CD4-positive, alpha-beta memory T cell (primary cell): ENCODE data around the gene GET4. TPM values are rescaled to one million over a fixed set of nuclear protein-coding genes. Genes with fewer than 3 reads are reported as not detected.

Source experiments
- CTCF ChIA-PET: fragments of 350-600 bp; sonication (Branson Sonifier 250); formaldehyde crosslinking; loops from one replicate; lab custom pipeline; 2021; ENCODE audit warnings: inconsistent platforms; ENCODE audit not compliant: partially characterized antibody; lab: Charles Lee
- POLR2A ChIA-PET: fragments of 350-600 bp; sonication (Branson Sonifier 250); formaldehyde crosslinking; loops from one replicate; lab custom pipeline; 2021; ENCODE audit not compliant: partially characterized antibody; lab: Charles Lee
- DNase-seq, 5 donors: peaks; one replicate each; pipeline versions ENCODE4 v3.0.0 to v3.0.0-alpha.2; 2020 to 2022; ENCODE audit warnings: mixed read lengths in 1 of 5
- H3K27ac ChIP-seq: one replicate; pipeline ENCODE4 v1.7.0; 2013; ENCODE audit warnings: low read depth, low read length
- H3K27me3 ChIP-seq: 2 replicates; pipeline ENCODE4 v1.7.0; 2013; ENCODE audit warnings: mild to moderate bottlenecking, low read length, moderate library complexity; ENCODE audit not compliant: insufficient read depth
- H3K36me3 ChIP-seq: 2 replicates; pipeline ENCODE4 v1.7.0; 2013; ENCODE audit warnings: mild to moderate bottlenecking, low read length, moderate library complexity; ENCODE audit not compliant: insufficient read depth
- H3K4me1 ChIP-seq: 2 replicates; pipeline ENCODE4 v1.7.0; 2013; ENCODE audit warnings: mild to moderate bottlenecking, low read length, moderate library complexity; ENCODE audit not compliant: insufficient read depth
- H3K4me3 ChIP-seq, 2 donors: one replicate each; pipeline ENCODE4 v1.7.0; 2013; ENCODE audit warnings: low read length in 2 of 2, mild to moderate bottlenecking in 1 of 2
- H3K9me3 ChIP-seq, 2 donors: one replicate each; pipeline ENCODE4 v1.7.0; 2013; ENCODE audit warnings: low read length in 2 of 2, control low read depth in 1 of 2; ENCODE audit not compliant: control insufficient read depth in 1 of 2
- H3K27ac Mint-ChIP-seq, 7 donors: one replicate each; pipeline ENCODE4 v1.8.0; 2020 to 2021; ENCODE audit warnings: mixed read lengths in 7 of 7, mild to moderate bottlenecking in 6 of 7, inconsistent platforms in 3 of 7, moderate library complexity in 3 of 7
- H3K27me3 Mint-ChIP-seq, 2 donors: one replicate each; pipeline ENCODE4 v1.8.0; 2020 to 2021; ENCODE audit warnings: mixed read lengths in 2 of 2
- H3K36me3 Mint-ChIP-seq, 2 donors: one replicate each; pipeline ENCODE4 v1.8.0; 2020 to 2021; ENCODE audit warnings: mixed read lengths in 2 of 2, inconsistent platforms in 1 of 2, mild to moderate bottlenecking in 1 of 2
- H3K4me1 Mint-ChIP-seq, 4 donors: one replicate each; pipeline ENCODE4 v1.8.0; 2020 to 2021; ENCODE audit warnings: mixed read lengths in 4 of 4, mild to moderate bottlenecking in 1 of 4
- H3K4me3 Mint-ChIP-seq, 8 donors: one replicate each; pipeline ENCODE4 v1.8.0; 2020 to 2021; ENCODE audit warnings: mixed read lengths in 8 of 8, mild to moderate bottlenecking in 7 of 8, moderate library complexity in 6 of 8, inconsistent platforms in 3 of 8
- H3K9me3 Mint-ChIP-seq, 8 donors: one replicate each; pipeline ENCODE4 v1.8.0; 2020 to 2021; ENCODE audit warnings: mixed read lengths in 8 of 8, mild to moderate bottlenecking in 5 of 8, inconsistent platforms in 3 of 8, moderate library complexity in 1 of 8
- intact Hi-C: fragments of 100-400 bp; cut with micrococcal nuclease; formaldehyde crosslinking; loops from one replicate; pipeline ENCODE4 v1.15.1; 2023
- polyA plus RNA-seq, 2 donors: library from polyadenylated mRNA; unstranded; fragments of 300-500 nt; fragmentation: Illumina TruSeq; gene quantifications; one replicate each; pipeline ENCODE4 v1.2.3, GENCODE V29; 2021
- total RNA-seq, 2 experiments: library from RNA; stranded (reverse); gene quantifications; one replicate each; pipeline ENCODE4 v1.2.3, GENCODE V29; 2021

The GET4 gene
- total and polyA plus RNA-seq, 4 experiments from 2014 or later = 22.0 to 51.6 (median 38.1) TPM

DNA sequence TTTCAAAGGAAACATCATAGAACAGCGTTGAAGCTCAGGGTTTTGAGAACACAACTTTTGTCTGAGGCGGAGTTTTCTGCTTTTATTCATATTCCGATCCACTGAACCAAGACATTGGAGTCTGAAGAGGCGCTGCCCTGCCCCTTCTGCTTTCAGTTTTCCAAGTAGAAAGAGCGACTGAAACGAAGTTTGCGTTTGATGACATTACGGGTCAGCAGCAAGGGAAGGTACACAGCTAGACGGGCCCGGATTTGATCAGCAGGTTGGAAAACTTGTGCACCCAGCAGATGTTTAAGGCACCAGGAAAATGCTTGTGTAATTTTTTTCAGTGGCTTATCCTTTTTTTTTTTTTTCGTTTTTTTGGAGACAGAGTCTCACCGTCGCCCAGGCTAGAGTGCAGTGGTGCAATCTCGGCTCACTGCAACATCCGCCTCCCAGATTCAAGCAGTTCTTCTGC lies 43.4 kb upstream of the GET4 start:
- Mint-ChIP-seq H3K36me3 (peaks cover 9 to 33% of the 10 kb centered on the region in 2 donors), H3K4me1 (peaks cover 33 to 75% (median 52%) of the 10 kb centered on the region in 4 donors), H3K9me3 (no peaks in the 10 kb centered on the region), H3K4me3 (peak overlapping the region; percentile 81 to 91 (median 88)), H3K27ac (peak overlapping the region; percentile 96 to 99 (median 97)), H3K27me3 (no peaks in the 10 kb centered on the region)
- Histone ChIP-seq H3K36me3 (no peaks in the 10 kb centered on the region), H3K9me3 (no peaks in the 10 kb centered on the region), H3K4me1 (peaks cover 41% of the 10 kb centered on the region), H3K27me3 (no peaks in the 10 kb centered on the region), H3K4me3 (peak overlapping the region in 1 of 2 donors; percentile 19), H3K27ac (peak overlapping the region; percentile 73)
- ChIA-PET POLR2A (interaction anchor here (1.1 to 3.1 kb wide), 6 partner anchors 16 to 229 kb away, joined by 3 to 50 read pairs (median 8); no protein-coding TSS in a partner anchor), CTCF (interaction anchor here (0.9 to 2.6 kb wide), 5 partner anchors 9 to 50 kb away, joined by 3 to 21 read pairs (median 14); no protein-coding TSS in a partner anchor)
- no peak for DNase-seq
- intact Hi-C loops = loop anchor here (1.0 kb wide), 3 partner anchors 17 to 47 kb away; no protein-coding TSS in a partner anchor

DNA sequence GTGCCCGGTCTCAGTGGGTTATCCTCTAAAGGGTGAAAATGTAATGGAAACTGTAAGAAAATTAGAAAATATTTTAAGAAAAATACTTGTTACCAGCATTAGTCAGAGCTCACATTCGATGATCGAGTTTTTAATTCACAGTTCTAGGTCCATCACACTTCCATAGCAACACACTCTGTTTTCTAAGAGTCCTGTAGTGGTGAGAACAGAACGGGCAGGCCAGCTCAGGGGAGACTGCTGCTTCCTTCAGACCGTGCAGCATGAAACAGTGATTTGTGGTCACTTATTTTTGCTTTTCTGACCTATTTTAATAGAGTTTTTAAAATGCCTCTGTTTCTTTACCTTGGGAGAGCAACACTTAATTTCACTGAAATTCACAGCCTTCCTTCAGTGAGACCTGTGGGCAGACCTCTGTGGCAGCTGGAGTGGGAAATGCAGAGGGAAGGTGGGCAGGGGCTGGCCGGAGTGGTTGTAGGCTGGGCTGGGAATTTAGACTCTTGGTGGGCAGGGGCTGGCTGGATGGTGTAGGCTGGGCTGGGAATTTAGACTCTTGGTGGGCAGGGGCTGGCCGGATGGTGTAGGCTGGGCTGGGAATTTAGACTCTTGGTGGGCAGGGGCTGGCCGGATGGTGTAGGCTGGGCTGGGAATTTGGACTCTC lies 42.6 kb upstream of the GET4 start:
- H3K4me3 ChIP-seq = no peak overlapping the region
- peak overlapping the region; percentile 73 for H3K27ac ChIP-seq
- no peaks in the 10 kb centered on the region for H3K27me3 ChIP-seq
- H3K36me3 ChIP-seq = no peaks in the 10 kb centered on the region
- Mint-ChIP-seq H3K27ac (peak overlapping the region in 6 of 7 donors; percentile 36 to 99 (median 76)), H3K9me3 (no peaks in the 10 kb centered on the region), H3K4me3 (peak overlapping the region in 1 of 8 donors; percentile 52), H3K36me3 (peaks cover 9 to 37% of the 10 kb centered on the region in 2 donors), H3K27me3 (no peaks in the 10 kb centered on the region), H3K4me1 (peaks cover 33 to 70% (median 50%) of the 10 kb centered on the region in 4 donors)
- no peaks in the 10 kb centered on the region for H3K9me3 ChIP-seq
- DNase-seq = no peak
- peaks cover 41% of the 10 kb centered on the region for H3K4me1 ChIP-seq
- intact Hi-C loops = no loop called here
- POLR2A ChIA-PET = interaction anchor here (1.1 to 3.1 kb wide), 3 partner anchors 21 to 229 kb away, joined by 3 to 30 read pairs (median 5); no protein-coding TSS in a partner anchor
- CTCF ChIA-PET = interaction anchor here (0.9 to 2.6 kb wide), 5 partner anchors 8 to 51 kb away, joined by 3 to 21 read pairs (median 3); no protein-coding TSS in a partner anchor

DNA sequence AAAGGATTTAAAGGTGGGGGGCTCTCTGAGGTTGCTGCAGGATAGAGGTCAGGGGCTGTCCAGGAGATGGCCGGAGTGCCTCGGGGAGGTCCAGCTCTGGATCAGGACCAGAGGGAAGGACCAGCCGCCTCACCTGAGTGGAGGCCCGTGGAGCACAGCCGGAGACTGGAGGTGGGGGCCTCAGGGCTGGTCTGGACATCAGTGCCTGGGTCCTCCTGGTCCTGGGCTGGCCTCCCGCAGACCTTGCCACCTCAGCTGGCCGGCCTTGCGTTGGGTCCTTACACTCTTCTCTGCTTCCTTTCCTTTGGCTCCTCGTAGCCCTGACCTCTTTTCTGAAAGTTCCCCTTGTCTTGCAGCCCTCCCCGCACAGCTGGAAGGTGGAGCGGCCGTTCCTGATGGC lies 42.1 kb upstream of the GET4 start:
- ChIA-PET CTCF (interaction anchor here (1.0 kb wide), 1 partner anchor 38 kb away, joined by 3 read pairs; no protein-coding TSS in a partner anchor), POLR2A (no interaction called here)
- H3K4me3 ChIP-seq = no peak overlapping the region
- no peak overlapping the region for H3K27ac ChIP-seq
- DNase-seq = no peak
- no peaks in the 10 kb centered on the region for H3K27me3 ChIP-seq
- peaks cover 9 to 43% of the 10 kb centered on the region in 2 donors for H3K36me3 Mint-ChIP-seq
- intact Hi-C loops = no loop called here
- no peaks in the 10 kb centered on the region for H3K9me3 ChIP-seq
- H3K4me3 Mint-ChIP-seq = peak overlapping the region in 2 of 8 donors; percentile 32 to 67
- H3K9me3 Mint-ChIP-seq = no peaks in the 10 kb centered on the region
- H3K36me3 ChIP-seq = no peaks in the 10 kb centered on the region
- H3K27ac Mint-ChIP-seq = peak overlapping the region in 5 of 7 donors; percentile 50 to 99 (median 83)
- H3K27me3 Mint-ChIP-seq = no peaks in the 10 kb centered on the region
- peaks cover 31 to 64% (median 51%) of the 10 kb centered on the region in 4 donors for H3K4me1 Mint-ChIP-seq
- H3K4me1 ChIP-seq = peaks cover 41% of the 10 kb centered on the region

DNA sequence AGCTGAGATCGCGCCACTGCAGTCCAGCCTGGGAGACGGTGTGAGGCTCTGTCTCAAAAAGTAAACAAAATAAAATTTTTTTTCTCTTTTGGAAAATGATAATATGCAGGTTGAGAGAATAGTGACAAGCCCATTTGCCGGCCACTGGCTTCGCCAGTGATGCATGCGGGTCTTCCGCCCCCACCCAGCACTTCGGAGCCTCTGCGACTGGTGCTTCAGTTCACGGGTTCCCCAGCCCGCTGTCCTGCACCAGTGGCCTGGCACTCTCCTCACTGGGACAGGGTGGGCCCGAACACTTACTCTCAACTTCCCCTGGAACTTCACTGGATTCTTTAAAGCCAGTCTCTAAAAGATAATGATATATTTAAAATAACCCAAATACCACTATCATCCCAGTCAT lies 41.3 kb upstream of the GET4 start:
- Mint-ChIP-seq H3K4me3 (no peak overlapping the region), H3K27me3 (no peaks in the 10 kb centered on the region), H3K27ac (peak overlapping the region in 3 of 7 donors; percentile 32 to 63 (median 57)), H3K36me3 (peaks cover 9 to 48% of the 10 kb centered on the region in 2 donors), H3K4me1 (peaks cover 29 to 61% (median 49%) of the 10 kb centered on the region in 4 donors), H3K9me3 (no peaks in the 10 kb centered on the region)
- H3K4me1 ChIP-seq = peaks cover 40% of the 10 kb centered on the region
- DNase-seq = no peak
- ChIA-PET CTCF (interaction anchor here (1.0 kb wide), 1 partner anchor 38 kb away, joined by 3 read pairs; no protein-coding TSS in a partner anchor), POLR2A (no interaction called here)
- H3K27ac ChIP-seq = no peak overlapping the region
- H3K36me3 ChIP-seq = peaks cover 3% of the 10 kb centered on the region
- no peaks in the 10 kb centered on the region for H3K27me3 ChIP-seq
- no peaks in the 10 kb centered on the region for H3K9me3 ChIP-seq
- intact Hi-C loops = no loop called here
- H3K4me3 ChIP-seq = no peak overlapping the region

DNA sequence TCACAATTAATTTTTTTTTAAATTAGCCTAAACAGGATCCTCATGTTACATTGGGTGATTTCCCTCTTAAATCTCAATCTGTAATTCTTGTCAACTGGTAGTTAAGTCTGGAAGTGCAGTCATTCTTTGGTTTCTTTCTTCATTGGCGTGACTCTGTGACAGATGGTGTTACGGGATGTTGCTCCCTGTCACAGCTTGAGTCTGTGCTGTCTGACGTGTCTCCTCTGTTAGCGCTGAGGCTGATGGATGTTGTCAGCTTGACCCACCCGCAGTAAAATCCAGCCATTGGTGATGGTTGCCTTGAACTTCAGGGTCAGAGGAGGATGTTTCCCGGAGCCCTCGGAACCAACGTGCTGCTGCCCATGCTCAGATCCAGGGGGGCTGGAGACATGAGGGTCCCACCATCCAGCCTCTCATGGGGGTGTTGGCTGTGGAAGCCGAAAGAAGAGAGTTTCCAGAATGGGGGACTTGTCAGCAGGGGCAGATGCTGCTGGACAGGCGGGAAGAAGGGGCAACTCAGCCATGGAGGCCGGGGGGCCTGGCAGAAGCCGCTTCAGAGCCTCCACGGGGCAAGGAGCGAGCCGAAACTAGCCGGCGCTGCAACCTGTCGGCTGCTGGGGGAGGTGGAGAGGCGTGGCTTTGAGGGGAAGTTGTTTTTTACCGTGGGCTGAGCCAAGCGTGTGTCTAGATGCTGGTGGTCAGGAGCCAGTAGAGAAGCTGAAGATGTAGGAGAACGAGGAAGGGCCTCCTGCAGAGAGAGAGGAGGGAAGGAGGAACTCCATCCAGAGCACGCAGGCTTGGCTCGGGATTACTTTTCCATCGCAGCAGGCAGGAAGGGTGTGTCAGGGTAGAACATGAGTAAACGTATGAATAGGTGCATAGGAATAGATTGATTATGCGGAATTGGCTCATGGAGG lies 40.6 kb upstream of the GET4 start:
- peaks cover 12 to 51% of the 10 kb centered on the region in 2 donors for H3K36me3 Mint-ChIP-seq
- intact Hi-C loops = no loop called here
- Histone ChIP-seq H3K4me1 (peaks cover 33% of the 10 kb centered on the region), H3K4me3 (no peak overlapping the region), H3K27me3 (no peaks in the 10 kb centered on the region), H3K27ac (no peak overlapping the region), H3K9me3 (no peaks in the 10 kb centered on the region), H3K36me3 (peaks cover 6% of the 10 kb centered on the region)
- peak overlapping the region in 4 of 8 donors; percentile 10 to 70 (median 38) for H3K4me3 Mint-ChIP-seq
- no peaks in the 10 kb centered on the region for H3K9me3 Mint-ChIP-seq
- no peaks in the 10 kb centered on the region for H3K27me3 Mint-ChIP-seq
- POLR2A ChIA-PET = no interaction called here
- peaks cover 23 to 54% (median 41%) of the 10 kb centered on the region in 4 donors for H3K4me1 Mint-ChIP-seq
- CTCF ChIA-PET = no interaction called here
- peak overlapping the region in 6 of 7 donors; percentile 32 to 87 (median 60) for H3K27ac Mint-ChIP-seq
- DNase-seq = no peak

DNA sequence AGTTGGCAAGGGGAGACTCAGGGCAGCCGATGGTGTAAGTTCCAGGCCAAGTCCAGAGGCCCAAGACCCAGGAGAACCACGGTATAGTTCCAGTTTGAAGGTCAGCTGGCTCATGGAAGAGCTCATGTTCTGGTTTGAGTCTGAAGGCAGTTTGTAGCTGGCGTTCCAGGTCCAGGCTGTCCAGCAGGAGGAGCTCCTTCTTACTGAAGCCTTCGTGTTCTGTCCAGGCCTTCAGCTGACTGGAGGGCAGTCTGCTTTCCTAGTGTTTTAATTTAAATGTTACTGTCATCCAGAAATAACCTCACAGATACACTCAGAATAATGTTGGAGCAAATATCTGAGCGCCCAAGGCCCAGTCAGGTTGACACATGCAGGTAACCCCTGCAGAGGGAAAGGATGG lies 39.9 kb upstream of the GET4 start:
- H3K4me3 Mint-ChIP-seq = no peak overlapping the region
- H3K27me3 Mint-ChIP-seq = no peaks in the 10 kb centered on the region
- ChIA-PET CTCF (no interaction called here), POLR2A (interaction anchor here (1.2 kb wide), 1 partner anchor 23 kb away, joined by 4 read pairs; no protein-coding TSS in a partner anchor)
- H3K27ac Mint-ChIP-seq = peak overlapping the region; percentile 8 to 81 (median 52)
- peaks cover 15 to 52% of the 10 kb centered on the region in 2 donors for H3K36me3 Mint-ChIP-seq
- H3K4me3 ChIP-seq = no peak overlapping the region
- H3K27me3 ChIP-seq = no peaks in the 10 kb centered on the region
- DNase-seq = no peak
- peaks cover 26% of the 10 kb centered on the region for H3K4me1 ChIP-seq
- no peak overlapping the region for H3K27ac ChIP-seq
- intact Hi-C loops = no loop called here
- no peaks in the 10 kb centered on the region for H3K9me3 Mint-ChIP-seq
- peaks cover 6% of the 10 kb centered on the region for H3K36me3 ChIP-seq
- H3K9me3 ChIP-seq = no peaks in the 10 kb centered on the region
- peaks cover 18 to 47% (median 36%) of the 10 kb centered on the region in 4 donors for H3K4me1 Mint-ChIP-seq
